ENCODE measurements around the gene MOCS3. TPM values are rescaled to one million over a fixed set of nuclear protein-coding genes. Genes with fewer than 3 reads are reported as not detected.

Gene MOCS3
- polyA plus RNA-seq, 2 of the 4 experiments (the other 2 are of a cell fraction) = 4.8 to 5.7 TPM

DNA sequence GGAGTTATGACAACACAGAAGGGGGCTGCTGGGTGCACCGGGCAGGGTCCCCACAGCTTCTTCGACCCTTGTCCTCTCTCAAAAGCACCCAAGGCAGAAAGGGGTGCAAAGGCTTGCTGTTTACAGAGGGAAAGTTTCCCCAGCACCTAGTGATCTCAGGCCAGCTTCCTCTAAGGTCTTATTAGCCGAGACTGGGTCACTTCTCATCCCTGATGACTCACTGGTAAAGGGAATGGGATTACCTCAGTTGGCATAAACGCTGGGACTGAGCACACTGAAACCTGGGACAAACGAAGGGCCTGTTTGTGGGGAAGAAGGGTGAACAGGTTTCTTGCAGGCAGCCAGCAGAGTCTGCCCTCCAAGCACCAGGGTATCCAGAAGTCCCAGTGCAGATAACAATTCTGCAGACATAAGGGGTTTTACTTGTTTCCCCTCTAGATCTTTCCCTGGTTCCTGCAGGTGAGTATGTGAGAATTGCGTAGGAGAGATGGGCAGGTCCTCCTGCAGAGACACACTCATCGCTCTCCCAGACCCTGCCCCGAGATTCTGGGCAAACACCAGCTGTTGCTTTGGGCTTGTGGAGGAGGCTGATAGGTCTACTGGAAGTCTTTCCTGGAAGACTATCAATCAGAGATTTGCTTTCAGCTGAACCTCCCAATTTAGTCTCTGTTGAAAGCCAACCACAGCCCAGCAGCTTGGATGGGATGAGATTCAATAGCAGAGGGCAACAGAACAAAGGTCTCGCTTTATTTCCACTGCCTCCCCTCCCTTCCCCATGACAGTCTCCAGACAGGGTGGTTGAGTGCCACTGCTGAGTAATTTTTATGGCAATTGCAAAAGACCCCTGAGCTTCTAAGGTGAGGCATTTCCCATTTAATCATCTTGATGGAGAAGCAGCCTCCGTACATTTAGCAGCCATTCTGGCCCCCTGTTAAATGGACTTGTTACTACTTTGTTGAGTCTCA lies 38.6 kb downstream of the MOCS3 start (continued):
- TF ChIP-seq, protein P1, sequence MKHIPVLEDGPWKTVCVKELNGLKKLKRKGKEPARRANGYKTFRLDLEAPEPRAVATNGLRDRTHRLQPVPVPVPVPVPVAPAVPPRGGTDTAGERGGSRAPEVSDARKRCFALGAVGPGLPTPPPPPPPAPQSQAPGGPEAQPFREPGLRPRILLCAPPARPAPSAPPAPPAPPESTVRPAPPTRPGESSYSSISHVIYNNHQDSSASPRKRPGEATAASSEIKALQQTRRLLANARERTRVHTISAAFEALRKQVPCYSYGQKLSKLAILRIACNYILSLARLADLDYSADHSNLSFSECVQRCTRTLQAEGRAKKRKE (CRISPR knock-in tag; IDR thresholded peaks at IDR 0.05; ENCODE audit: low read depth) = no peak
- no peak for TF ChIP-seq JUN (IDR thresholded peaks at IDR 0.05)
- no peak for TF ChIP-seq MAFK (IDR thresholded peaks at IDR 0.05; ENCODE audit: partially characterized antibody)
- TF ChIP-seq HEYL (CRISPR knock-in tag; IDR thresholded peaks at IDR 0.05) = no peak
- no peak for TF ChIP-seq CBX8 (IDR thresholded peaks at IDR 0.05)
- TF ChIP-seq, protein P2, sequence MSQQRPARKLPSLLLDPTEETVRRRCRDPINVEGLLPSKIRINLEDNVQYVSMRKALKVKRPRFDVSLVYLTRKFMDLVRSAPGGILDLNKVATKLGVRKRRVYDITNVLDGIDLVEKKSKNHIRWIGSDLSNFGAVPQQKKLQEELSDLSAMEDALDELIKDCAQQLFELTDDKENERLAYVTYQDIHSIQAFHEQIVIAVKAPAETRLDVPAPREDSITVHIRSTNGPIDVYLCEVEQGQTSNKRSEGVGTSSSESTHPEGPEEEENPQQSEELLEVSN (IDR thresholded peaks at IDR 0.05; ENCODE audit: borderline replicate concordance, low read depth) = no peak

DNA sequence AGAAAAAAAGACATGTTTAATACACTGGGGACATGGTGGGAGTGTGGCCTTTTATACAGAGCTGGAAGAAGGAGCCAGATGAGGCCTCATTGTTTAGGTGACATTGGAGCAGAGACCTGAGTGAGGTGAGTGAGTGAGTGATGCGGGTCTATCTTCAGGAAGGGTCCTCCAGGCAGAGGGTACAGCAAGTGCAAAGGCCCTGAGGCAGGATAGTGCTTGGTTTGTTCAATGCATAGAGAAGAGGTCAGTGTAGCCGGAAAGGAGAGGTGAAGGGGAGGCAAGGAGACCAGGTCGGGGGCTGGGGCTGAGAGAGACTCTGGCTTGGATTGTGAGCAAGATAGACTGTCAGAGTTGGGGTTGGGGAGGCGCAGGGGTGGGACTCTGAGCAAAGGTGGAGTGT lies 40.7 kb downstream of the MOCS3 start:
- CTCF ChIA-PET = interaction anchor here (0.5 to 20.8 kb wide), 6 partner anchors 9 to 625 kb away, joined by 3 to 565 read pairs (median 4); no protein-coding TSS in a partner anchor
- Histone ChIP-seq H3K4me3 (no peak overlapping the region), H3K4me1 (peaks cover 13% of the 10 kb centered on the region), H3K9me3 (no peaks in the 10 kb centered on the region), H3K27ac (no peak overlapping the region), H3K4me2 (no peak overlapping the region)
- DNase-seq (ENCODE audit: low read depth in 1 of 2, low spot score in 1 of 2) = no peak
- POLR2A ChIA-PET = no interaction called here
- 65% methylated on average over 4 of the region's 4 CpGs for WGBS (ENCODE audit: missing lambda C conversion rate)
- no peak for ATAC-seq
- no peak for FAIRE-seq
- no peak for TF ChIP-seq CEBPB (IDR thresholded peaks at IDR 0.05)
- TF ChIP-seq, protein P3, sequence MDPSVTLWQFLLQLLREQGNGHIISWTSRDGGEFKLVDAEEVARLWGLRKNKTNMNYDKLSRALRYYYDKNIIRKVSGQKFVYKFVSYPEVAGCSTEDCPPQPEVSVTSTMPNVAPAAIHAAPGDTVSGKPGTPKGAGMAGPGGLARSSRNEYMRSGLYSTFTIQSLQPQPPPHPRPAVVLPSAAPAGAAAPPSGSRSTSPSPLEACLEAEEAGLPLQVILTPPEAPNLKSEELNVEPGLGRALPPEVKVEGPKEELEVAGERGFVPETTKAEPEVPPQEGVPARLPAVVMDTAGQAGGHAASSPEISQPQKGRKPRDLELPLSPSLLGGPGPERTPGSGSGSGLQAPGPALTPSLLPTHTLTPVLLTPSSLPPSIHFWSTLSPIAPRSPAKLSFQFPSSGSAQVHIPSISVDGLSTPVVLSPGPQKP (IDR thresholded peaks at IDR 0.05; ENCODE audit: low read depth, low read length) = no peak

DNA sequence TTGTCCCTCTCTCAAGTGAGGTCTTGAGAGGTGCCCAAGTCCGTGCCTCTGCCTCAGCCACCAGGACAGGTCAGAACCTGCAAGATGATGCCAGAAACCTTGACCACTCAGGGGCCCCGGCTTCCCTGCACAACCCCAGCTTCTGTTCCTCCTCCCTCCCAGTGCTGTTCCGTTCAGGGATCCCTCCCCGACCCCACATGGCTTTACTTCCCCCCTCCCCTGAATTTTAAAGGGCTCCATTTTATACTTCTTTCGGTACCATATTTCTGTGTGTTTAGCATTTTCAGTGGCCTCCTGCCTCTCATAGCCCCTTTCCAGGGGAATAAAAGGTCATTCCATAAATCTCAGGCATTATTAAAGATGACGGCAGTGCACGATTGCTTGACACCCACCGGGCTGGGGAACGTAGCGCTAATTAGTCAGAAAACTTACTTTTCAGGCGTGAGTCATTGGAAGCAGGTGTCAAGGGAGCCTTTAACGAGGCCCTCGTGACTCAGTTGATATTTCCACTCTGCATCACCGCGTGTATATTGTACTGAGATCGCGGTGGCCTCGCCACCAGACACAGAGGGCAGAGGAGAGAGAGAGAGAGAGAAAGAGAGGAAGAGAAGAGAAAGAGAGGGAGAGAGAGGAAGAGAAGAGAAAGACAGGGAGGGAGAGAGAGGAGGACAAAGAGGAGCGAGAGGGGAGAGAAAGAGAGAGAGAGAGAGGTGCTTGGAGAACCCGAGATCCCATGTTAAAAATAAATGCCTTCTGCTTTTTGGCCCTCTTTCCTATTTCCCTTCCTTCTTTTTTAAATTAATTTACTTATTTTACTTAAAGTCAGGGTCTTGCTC lies 43.0 kb downstream of the MOCS3 start:
- Histone ChIP-seq H3K4me1 (peaks cover 11% of the 10 kb centered on the region), H3K4me3 (no peak overlapping the region), H3K9me3 (no peaks in the 10 kb centered on the region), H3K4me2 (no peak overlapping the region), H3K27ac (no peak overlapping the region)
- no peak for FAIRE-seq
- CTCF ChIA-PET = interaction anchor here (1.1 to 1.4 kb wide), 3 partner anchors 14 to 306 kb away, joined by 5 to 9 read pairs (median 5); no protein-coding TSS in a partner anchor
- 69% methylated on average over 20 of the region's 20 CpGs for WGBS (ENCODE audit: missing lambda C conversion rate)
- DNase-seq (ENCODE audit: low read depth in 1 of 2, low spot score in 1 of 2) = no peak
- POLR2A ChIA-PET = no interaction called here
- TF ChIP-seq NFE2L2 (conservative IDR thresholded peaks at IDR 0.05; ENCODE audit: low read length) = no peak
- no peak for TF ChIP-seq GATA3 (IDR thresholded peaks at IDR 0.05; ENCODE audit: borderline replicate concordance)
- TF ChIP-seq ZNF302 (CRISPR knock-in tag; IDR thresholded peaks at IDR 0.05) = no peak
- no peak for TF ChIP-seq HDAC2 (IDR thresholded peaks at IDR 0.05)
- TF ChIP-seq, protein P1 (CRISPR knock-in tag; IDR thresholded peaks at IDR 0.05; ENCODE audit: low read depth) = no peak
- TF ChIP-seq KDM5A (IDR thresholded peaks at IDR 0.05) = no peak
- TF ChIP-seq ZFP36 (IDR thresholded peaks at IDR 0.05; ENCODE audit: borderline replicate concordance, partially characterized antibody) = no peak
- no peak for TF ChIP-seq JUN (IDR thresholded peaks at IDR 0.05)
- TF ChIP-seq, protein P4, sequence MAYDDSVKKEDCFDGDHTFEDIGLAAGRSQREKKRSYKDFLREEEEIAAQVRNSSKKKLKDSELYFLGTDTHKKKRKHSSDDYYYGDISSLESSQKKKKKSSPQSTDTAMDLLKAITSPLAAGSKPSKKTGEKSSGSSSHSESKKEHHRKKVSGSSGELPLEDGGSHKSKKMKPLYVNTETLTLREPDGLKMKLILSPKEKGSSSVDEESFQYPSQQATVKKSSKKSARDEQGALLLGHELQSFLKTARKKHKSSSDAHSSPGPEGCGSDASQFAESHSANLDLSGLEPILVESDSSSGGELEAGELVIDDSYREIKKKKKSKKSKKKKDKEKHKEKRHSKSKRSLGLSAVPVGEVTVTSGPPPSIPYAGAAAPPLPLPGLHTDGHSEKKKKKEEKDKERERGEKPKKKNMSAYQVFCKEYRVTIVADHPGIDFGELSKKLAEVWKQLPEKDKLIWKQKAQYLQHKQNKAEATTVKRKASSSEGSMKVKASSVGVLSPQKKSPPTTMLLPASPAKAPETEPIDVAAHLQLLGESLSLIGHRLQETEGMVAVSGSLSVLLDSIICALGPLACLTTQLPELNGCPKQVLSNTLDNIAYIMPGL (CRISPR knock-in tag; IDR thresholded peaks at IDR 0.05; ENCODE audit: borderline replicate concordance) = no peak
- no peak for TF ChIP-seq SMC3 (IDR thresholded peaks at IDR 0.05)
- TF ChIP-seq MAFK (IDR thresholded peaks at IDR 0.05; ENCODE audit: partially characterized antibody) = no peak
- TF ChIP-seq, protein P5, sequence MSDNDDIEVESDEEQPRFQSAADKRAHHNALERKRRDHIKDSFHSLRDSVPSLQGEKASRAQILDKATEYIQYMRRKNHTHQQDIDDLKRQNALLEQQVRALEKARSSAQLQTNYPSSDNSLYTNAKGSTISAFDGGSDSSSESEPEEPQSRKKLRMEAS (IDR thresholded peaks at IDR 0.05) = no peak
- no peak for TF ChIP-seq POLR2A (IDR thresholded peaks at IDR 0.05; ENCODE audit: low read length)
- TF ChIP-seq HOXB5 (CRISPR knock-in tag; IDR thresholded peaks at IDR 0.05) = no peak
- no peak for TF ChIP-seq PHF8 (IDR thresholded peaks at IDR 0.05; ENCODE audit: borderline replicate concordance, low read depth)
- TF ChIP-seq BHLHE40 (IDR thresholded peaks at IDR 0.05; ENCODE audit: low read depth, low read length) = no peak
- TF ChIP-seq, protein P6, sequence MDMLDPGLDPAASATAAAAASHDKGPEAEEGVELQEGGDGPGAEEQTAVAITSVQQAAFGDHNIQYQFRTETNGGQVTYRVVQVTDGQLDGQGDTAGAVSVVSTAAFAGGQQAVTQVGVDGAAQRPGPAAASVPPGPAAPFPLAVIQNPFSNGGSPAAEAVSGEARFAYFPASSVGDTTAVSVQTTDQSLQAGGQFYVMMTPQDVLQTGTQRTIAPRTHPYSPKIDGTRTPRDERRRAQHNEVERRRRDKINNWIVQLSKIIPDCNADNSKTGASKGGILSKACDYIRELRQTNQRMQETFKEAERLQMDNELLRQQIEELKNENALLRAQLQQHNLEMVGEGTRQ (IDR thresholded peaks at IDR 0.05) = no peak
- TF ChIP-seq HEYL (CRISPR knock-in tag; IDR thresholded peaks at IDR 0.05) = no peak
- TF ChIP-seq RCOR1 (IDR thresholded peaks at IDR 0.05; ENCODE audit: low read depth, low read length) = no peak
- ATAC-seq = no peak

Data from A549 (cell line).